NCI-H748 (cell line): Measurements from ENCODE around the gene PTGES3L.
"Not testable (repeated sequence)": the region's sequence is repeated elsewhere in the genome, so short reads cannot be mapped to it uniquely, and the experiment has no call there.

Experiments
- DNase-seq: peaks from one replicate; lab custom pipeline; 2025; ENCODE audit not compliant: unreplicated experiment; lab: John Stamatoyannopoulos, UW

Gene PTGES3L

DNA sequence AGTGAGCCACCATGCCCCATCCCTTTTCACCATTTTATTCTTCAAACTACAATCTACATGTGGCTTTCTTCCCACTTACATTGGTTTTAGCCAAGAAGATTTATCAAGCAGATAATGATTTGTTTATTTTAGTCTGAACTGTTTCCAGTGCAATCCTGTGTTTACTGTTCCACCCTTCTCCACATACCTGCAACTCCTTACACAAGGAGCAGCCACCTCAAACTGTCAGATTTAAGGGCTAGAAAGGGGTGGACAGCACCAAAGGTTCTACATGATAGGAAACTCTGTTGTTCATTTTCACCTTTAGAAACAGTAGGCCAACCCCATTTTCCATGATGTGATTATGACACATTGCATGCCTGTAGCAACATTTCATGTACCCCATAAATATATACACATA, 2.4 kb upstream of the PTGES3L start:
- no peak for DNase-seq

DNA sequence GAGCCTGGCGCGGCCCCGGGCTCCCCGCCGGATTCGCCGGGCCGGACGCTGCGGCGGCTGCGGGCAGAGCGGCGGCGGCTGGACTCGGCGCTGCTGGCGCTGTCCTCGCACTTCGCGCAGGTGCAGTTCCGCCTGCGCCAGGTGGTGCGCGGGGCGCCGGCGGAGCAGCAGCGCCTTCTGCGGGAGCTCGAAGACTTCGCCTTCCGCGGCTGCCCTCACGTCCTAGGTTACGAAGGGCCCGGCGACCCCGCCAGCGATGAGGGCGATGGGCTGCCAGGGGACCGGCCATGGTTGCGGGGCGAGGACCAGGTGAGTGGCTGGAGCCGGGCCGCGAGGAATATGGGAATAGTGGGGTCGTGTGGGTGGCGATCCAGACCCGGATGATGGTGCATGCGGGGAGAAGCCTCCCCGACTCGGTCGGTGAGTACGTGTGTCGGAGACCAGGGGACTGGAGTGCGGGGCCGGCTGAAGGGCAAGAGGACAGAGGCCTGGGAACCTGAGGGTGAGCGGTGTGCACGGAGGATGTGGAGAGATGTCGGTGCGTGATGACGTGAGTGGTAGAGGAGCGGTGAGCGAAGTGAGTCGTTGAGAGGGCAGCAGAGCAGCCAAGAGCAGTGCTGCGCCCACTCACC, 1.0 kb upstream of the PTGES3L start:
- peak; percentile 74 for DNase-seq

DNA sequence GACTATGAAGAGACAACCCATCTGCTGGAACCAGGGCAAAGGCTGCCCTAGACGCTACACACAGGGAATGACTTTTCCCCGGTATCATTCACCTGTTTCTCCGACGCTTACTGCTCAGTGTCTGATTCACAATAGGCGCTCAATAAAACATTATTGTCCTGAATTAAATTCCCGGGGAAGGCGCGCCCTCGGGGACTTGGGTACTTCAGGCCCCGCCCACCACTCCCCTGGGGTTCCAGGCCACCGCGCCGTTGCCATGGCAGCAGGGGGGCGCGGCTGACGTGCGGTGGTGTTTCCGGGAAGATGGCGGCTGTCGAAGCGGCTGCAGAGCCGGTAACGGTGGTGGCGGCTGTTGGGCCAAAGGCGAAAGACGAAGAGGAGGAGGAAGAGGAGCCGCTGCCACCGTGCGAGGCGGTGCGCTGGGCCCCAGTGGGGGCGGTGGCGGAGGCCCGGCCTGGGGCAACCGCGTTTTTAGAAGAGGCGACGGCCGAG, 440 bp upstream of the PTGES3L start, which contains the start of gene RUNDC1:
Gene RUNDC1 (plus strand): TSS at position 292 of the 492 bp plus-strand sequence. CDS start 12 bp downstream, at position 304.
- DNase-seq, result peak; percentile 94

DNA sequence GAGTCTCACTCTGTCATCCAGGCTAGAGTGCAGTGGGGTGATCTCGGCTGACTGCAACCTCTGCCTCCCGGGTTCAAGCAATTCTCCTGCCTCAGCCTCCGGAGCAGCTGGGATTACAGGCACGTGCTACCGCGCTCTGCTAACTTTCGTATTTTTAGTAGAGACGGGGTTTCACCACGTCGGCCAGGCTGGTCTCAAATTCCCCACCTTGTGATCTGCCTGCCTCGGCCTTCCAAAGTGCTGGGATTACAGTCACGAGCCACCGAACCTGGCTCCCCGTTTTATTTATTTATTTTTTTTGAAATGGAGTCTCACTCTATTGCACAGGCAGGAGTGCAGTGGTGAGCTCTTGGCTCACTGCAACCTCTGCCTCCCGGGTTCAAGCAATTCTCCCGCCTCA, 4.2 kb downstream of the PTGES3L start:
- DNase-seq, result not testable (repeated sequence)

DNA sequence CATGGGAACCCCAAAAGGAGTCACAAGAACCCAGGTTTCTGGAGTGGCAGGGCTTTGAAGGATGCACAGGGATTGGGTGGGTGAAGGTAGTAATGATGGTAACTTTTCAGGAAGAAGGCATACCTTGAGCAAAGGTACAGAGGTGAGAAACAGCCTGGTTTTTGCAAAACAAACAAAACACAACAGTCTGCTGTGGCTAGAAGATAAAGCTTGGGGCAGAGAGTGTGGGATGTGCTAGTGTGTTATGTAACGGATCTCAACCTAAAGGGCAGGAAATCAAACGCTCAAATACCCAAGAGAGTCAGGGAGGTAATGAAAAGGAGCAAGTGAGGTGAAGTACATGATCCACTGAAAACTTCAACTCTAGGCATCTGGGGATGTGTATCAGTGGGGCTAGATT, 4.6 kb downstream of the PTGES3L start:
- DNase-seq, result no peak

DNA sequence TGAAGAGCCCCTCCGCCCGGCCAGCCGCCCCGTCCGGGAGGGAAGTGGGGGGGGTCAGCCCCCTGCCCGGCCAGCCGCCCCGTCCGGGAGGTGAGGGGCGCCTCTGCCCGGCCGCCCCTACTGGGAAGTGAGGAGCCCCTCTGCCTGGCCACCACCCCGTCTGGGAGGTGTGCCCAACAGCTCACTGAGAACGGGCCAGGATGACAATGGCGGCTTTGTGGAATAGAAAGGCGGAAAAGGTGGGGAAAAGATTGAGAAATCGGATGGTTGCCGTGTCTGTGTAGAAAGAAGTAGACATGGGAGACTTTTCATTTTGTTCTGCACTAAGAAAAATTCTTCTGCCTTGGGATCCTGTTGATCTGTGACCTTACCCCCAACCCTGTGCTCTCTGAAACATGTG, 6.6 kb downstream of the PTGES3L start:
- DNase-seq, result not testable (repeated sequence)

DNA sequence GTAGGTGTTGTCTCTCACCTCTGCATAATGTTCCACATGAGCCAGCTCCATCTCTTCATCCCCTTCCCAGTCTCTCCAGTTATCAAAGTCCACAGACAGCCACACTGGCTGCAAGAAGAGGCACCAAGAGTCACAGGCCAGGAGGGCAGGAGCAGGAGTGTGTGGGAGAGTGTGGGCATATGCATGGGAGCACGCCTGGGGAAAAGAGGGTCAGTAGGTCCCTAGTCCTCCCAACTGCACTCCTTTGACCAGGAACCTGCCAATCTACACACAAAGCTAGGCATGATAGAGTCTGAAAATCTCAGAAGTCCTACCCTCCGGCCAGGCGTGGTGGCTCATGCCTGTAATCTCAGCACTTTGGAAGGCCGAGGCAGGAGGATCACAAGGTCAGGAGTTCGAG, 8.3 kb downstream of the PTGES3L start:
- no peak for DNase-seq

DNA sequence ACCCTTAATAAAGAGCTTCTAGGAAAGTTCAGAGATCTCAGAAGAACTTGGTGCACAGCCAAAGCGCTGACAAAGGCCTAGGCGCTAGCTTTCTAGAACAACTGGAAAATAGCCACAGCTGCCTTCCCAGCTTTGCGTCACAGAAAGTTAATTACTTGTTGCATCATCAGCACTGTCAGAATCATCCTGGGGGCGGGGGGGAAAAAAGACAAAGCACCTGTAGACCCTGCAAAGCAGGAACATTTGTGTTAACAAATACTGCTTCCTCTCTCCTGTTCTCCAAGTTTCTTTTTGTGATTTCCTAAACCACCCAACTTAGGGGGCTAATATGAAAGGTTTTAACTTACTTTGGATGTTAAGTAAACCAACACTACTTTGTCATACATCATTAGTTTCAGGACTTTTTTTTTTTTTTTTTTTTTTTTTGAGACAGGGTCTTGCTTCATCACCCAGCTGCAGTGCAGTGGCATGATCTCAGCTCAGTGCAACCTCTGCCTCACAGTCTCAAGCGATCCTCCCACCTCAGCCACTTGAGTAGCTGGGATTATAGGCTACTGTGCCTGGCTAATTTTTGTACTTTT, 10.8 kb downstream of the PTGES3L start:
- DNase-seq, result no peak

DNA sequence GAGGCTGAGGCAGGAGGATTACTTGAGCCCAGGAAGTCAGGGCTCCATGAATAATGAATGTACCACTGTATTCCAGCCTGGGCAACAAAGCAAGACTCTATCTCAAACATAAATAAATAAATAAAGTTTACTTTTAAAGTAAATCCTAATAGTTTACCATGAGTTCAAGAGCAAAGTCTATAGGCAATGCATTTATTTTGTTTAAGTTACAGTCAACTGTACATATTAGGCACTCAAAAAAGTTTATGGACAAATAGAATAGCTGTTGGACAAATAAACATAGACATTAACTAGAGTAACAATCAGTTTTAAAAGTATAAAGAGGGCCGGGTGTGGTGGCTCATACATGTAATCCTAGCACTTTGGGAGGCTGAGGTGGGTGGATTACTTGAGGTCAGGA, 12.0 kb downstream of the PTGES3L start:
- no peak for DNase-seq

DNA sequence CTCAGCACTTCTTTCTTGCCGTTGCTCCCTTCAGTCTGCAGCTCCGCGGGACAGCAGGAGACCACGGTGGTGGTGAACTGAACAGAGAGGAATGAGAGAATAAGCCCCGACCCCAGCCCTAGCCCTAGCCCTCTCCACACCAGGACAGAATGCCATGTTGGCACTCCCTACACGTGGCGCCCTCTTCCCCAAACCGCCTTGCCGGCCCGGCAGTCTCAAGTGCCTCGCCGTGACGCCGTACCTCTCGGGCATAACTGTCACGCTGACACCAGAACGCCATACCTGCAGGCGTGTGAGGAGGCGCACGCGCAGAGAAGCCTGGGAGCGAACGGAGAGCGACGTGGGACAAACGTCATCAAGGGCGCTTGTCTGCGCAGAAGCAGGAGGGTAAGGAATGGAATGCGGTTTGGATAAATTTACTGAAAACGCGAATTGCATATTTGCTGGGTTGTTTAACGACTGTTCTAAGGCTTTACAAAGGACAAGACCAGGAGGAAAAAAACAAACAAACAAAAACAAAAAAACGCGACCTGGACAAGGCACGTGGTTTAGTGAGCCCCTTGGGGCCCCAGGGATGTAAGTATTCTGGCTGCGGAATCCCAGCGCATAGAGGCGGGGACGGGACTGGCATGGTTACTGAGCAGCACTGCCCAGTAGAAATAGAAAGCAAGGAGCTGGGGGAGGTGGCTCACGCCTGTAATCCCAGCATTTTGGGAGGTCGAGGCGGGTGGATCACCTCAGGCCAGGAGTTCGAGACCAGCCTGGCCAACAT, 15.5 kb downstream of the PTGES3L start, which contains the start of gene AARSD1:
Gene AARSD1 (minus strand): TSS at position 294 of the 772 bp plus-strand sequence. CDS start 14 bp downstream, at position 280.
- peak; percentile 91 for DNase-seq

DNA sequence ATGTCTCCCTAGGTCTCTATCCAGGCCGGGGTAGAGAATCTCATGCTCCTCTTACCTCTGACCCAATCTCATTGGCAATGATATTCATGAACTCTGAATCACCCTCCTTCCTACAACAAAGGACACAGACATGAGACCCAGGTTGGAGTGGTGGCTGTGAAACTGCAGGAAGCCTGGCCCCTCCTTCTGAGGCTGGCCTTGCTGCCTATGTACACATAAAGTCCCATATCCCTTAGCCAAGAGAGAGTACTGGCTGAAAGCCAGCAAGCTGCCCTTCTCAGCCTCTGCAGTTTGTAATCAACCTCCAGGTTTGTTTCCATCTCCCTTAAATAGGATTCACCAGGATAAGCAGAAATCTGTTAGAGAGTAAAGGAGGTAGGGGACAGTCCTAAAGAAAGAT, 26.2 kb downstream of the PTGES3L start:
- DNase-seq, result no peak

DNA sequence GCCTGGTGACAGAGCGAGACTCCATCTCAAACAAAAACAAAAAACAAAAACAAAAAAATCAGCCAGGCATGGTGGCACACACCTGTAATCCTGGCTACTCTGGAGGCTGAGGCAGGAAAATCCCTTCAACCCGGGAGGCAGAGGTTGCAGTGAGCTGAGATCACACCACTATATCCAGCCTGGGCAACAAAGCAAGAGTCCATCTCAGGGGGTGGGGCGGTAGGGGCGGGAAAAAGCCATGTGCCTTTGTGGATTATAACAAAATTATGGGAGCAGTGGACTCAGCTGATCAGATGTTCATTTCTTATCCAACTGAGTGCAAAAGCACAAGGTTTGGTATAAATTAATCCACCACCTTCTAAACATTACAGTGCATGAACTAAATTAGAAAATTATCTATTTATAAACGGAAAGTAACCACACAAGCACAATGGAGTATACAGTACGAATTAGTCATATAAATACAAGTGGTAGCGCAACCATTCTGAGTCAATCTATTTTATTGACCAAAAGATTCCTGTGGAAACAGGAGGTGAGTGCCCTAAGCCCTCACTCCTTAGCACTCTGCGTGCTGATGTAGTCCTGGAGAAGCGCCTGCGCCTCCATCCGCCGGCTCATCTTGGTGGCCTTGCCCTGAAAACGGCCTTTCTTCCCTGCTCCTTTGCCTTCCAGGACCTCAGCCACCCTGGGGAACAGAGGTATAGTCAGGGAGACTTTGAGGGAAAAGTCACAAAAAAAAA, 29.7 kb downstream of the PTGES3L start:
- DNase-seq, result no peak

DNA sequence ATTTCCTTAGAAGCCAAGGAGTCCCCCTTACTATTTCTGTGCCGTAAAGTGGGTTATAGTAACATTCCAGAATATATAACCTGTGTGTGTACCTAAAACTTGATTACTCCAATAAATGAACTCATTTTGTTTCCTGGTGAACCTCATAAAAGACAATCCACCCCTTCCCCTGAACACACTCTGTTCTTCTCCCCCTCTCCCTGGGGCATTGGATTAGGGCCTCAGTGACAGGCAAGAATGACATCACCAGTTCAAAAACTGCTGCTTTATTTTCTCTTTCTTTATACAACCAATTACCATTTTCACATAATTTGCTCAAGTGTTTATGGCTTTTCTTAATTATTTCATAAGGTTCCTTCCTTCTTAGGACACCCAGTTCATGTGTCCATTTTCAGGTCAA, 33.1 kb downstream of the PTGES3L start:
- no peak for DNase-seq

DNA sequence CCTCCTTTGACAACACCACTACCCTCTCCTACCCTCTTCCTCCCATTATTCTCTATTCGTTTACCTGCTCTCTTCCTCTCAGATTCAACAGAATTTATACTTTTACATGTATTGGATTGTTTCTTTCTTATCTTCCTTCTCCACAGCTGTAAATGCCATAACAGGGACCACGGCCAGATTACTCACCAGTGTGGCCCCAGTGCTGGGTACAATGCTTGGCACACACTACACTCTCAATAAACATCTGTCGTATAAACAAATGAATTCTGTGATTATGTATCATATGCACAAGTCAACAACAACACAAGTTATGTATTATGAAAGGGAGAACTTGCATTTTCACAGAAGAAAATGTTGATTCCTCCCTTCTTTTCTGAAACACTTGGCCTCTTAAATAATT, 35.7 kb downstream of the PTGES3L start:
- no peak for DNase-seq

DNA sequence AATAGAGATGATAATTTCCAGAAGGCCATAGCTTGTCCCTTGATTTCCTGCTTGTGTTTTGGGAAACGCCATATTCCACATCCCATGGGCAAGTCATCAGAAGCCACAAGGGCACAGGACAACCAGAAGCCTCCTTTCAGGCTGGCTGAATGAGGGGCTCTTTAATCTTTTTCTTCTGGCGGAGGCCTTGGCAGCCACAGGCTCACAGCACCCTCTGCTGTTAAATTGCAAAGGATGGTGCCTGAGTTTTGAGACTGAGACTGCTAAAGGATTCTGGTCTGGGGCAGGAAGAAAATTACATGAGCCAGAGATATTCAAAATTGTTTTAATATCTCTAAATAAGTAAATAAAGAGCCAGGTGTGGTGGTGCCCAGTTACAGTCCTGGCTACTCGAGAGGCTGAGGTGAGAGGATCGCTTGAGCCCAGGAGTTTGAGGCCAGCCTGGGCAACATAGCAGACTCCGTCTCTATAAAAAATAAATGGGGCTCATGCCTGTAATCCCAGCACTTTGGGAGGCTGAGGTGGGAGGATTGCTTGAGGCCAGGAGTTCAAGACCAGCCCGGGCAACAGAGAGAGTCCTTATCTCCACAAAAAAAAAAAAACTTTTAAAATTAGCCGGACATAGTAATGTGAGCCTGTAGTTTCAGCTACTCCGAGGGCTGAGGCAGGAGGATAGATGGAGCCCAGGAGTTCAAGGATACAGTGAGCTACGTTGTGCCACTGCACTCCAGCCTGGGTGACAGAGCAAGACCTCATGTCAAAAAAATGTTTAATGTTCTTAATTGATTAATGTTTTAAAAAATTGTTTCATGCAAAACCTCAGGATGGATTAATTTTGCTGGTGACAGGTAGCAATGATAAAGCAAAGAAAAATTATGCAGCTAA, 41.9 kb downstream of the PTGES3L start:
- DNase-seq, result peak; percentile 73

DNA sequence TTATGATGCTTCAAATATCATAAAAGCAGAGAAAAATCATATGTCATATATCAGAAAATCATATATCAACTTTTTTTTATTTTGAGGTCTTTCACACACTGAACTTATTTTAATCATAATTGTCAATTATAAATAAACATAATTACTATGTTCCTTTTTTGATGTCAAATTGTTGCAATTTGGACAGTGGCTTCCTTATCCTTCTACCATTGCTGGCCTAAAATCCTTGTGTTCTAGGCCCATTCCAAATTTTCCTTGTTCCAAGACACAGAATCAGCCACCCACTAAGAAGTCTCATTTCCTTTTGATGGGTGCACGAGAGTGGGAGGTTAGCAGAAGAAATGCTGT, 50.4 kb downstream of the PTGES3L start:
- DNase-seq, result no peak

DNA sequence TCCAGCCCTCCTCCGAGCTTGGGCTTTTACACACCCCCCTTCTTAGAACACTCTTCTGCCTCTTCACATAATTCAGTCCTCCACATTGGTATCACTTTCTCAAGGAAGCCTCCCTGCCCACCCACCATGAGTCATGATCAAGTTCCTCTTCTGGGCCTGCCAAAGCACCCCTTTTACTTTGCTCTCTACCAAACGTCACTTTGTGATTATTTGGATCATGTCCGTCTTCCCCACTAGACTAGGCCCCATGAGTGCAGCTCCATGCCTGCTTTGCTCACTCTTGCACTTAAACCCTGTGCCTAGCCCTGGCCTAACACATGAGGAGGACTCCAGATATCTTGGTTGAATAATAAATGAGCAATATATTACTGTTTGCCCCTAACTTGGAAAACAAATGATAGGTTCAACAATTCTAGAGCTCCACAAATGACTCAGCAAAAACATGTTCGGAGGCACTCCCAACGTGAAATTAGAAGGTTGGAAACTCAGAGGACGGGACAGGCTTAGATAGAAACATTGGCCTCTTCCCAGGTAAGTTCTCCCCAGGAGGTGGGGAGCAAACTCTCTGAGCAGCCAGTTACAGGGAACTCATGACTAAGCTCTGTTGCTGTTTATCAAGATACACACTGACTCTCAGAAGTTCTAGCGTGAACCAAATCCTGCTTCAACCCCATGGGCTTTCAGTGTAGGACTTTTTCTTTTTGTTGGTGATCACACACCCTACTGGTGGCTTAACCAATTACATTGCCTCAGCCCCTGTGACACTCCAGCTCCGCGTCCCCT, 51.0 kb downstream of the PTGES3L start:
- peak; percentile 77 for DNase-seq

DNA sequence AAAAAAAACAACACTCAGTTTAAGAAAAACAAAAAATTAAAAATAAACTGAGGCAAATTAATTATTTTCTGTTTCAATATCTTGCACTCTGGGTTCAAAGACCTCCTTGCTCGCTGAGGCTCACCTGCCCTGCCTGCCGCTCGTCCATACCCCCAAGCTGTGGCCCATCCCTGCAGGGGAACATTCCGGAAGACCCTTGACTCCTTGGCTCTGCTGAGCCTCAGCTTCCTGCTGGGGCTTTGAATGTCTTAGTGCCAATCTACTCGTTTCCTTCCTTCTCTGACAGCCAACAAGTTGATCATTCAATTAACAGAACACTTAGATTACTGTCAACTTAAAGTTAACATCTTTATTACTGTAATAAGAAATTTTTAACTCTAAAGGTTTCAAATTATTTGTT, 55.0 kb downstream of the PTGES3L start:
- no peak for DNase-seq

DNA sequence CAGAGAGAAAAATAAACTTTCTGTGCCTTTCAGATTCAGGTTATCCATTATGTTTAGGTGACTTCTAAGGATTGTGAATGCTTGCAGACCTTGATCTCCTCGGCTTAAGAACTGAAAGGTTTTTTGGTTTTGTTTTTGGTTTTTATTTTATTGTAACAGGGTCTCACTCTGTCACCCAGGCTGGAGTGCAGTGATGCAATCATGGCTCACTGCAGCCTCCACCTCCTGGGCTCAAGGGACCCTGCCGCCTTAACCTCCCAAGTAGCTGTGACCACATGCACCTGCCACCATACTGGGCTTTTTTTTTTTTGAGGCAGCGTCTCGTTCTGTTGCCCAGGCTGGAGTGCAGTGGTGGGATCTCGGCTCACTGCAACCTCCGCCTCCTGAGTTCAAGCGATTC, 56.4 kb downstream of the PTGES3L start:
- DNase-seq, result not testable (repeated sequence)

DNA sequence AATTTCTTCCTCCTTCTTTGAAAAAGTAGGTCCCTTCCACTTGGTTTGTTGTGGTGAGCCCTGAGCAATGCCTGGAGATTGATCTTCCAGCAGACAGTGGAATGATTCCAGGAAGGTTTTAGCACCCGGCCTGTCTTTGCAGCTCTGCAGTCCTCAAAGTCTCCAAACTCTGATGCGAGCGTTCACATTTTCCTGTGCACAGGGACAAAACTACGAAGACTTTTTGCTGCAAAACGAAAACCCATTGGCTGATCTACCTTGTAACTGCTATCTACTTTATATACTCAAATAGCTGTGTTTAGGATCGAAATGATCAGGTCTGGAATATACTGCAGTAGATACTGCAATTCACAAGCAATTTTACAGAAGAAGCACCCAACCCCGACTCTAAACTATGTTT, 57.6 kb downstream of the PTGES3L start:
- DNase-seq, result no peak
